ENCODE data around the gene MIS18A. TPM values are rescaled to one million over a fixed set of nuclear protein-coding genes. Genes with fewer than 3 reads are reported as not detected.

Gene MIS18A
- total and polyA plus RNA-seq, 2 experiments from 2014 or later: 46.1 to 133 TPM

DNA sequence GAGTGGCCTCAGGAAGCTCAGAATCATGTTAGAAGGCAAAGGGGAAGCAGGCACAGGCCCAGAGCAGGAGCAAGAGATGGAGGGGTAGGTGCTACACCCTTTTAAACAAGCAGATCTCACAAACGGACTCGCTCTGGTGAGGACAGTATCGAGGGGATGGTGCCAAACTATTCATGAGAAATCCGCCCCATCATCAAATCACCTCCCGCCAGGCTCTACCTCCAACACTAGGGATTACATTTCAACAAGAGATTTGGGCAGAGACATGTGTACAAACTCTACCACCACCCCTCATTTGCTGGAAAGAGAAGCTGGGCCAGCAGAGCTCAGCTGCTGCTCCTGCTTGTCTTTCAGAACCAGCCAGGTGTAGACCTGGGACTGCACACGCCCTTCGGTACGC is 32.9 kb downstream of the MIS18A start (continued):
- no peak for TF ChIP-seq JUNB (IDR thresholded peaks at IDR 0.05; ENCODE audit: unreplicated experiment)
- TF ChIP-seq, protein P1, sequence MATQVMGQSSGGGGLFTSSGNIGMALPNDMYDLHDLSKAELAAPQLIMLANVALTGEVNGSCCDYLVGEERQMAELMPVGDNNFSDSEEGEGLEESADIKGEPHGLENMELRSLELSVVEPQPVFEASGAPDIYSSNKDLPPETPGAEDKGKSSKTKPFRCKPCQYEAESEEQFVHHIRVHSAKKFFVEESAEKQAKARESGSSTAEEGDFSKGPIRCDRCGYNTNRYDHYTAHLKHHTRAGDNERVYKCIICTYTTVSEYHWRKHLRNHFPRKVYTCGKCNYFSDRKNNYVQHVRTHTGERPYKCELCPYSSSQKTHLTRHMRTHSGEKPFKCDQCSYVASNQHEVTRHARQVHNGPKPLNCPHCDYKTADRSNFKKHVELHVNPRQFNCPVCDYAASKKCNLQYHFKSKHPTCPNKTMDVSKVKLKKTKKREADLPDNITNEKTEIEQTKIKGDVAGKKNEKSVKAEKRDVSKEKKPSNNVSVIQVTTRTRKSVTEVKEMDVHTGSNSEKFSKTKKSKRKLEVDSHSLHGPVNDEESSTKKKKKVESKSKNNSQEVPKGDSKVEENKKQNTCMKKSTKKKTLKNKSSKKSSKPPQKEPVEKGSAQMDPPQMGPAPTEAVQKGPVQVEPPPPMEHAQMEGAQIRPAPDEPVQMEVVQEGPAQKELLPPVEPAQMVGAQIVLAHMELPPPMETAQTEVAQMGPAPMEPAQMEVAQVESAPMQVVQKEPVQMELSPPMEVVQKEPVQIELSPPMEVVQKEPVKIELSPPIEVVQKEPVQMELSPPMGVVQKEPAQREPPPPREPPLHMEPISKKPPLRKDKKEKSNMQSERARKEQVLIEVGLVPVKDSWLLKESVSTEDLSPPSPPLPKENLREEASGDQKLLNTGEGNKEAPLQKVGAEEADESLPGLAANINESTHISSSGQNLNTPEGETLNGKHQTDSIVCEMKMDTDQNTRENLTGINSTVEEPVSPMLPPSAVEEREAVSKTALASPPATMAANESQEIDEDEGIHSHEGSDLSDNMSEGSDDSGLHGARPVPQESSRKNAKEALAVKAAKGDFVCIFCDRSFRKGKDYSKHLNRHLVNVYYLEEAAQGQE (IDR thresholded peaks at IDR 0.05; ENCODE audit: unreplicated experiment): no peak
- TF ChIP-seq, protein P2, sequence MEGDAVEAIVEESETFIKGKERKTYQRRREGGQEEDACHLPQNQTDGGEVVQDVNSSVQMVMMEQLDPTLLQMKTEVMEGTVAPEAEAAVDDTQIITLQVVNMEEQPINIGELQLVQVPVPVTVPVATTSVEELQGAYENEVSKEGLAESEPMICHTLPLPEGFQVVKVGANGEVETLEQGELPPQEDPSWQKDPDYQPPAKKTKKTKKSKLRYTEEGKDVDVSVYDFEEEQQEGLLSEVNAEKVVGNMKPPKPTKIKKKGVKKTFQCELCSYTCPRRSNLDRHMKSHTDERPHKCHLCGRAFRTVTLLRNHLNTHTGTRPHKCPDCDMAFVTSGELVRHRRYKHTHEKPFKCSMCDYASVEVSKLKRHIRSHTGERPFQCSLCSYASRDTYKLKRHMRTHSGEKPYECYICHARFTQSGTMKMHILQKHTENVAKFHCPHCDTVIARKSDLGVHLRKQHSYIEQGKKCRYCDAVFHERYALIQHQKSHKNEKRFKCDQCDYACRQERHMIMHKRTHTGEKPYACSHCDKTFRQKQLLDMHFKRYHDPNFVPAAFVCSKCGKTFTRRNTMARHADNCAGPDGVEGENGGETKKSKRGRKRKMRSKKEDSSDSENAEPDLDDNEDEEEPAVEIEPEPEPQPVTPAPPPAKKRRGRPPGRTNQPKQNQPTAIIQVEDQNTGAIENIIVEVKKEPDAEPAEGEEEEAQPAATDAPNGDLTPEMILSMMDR (conservative IDR thresholded peaks at IDR 0.05; ENCODE audit: low read depth in 2 of 2): no peak
- no peak for TF ChIP-seq NANOG (IDR thresholded peaks at IDR 0.05; ENCODE audit: borderline replicate concordance)
- no peak for TF ChIP-seq ZNF331 (CRISPR knock-in tag; IDR thresholded peaks at IDR 0.05; ENCODE audit: low read depth)

DNA sequence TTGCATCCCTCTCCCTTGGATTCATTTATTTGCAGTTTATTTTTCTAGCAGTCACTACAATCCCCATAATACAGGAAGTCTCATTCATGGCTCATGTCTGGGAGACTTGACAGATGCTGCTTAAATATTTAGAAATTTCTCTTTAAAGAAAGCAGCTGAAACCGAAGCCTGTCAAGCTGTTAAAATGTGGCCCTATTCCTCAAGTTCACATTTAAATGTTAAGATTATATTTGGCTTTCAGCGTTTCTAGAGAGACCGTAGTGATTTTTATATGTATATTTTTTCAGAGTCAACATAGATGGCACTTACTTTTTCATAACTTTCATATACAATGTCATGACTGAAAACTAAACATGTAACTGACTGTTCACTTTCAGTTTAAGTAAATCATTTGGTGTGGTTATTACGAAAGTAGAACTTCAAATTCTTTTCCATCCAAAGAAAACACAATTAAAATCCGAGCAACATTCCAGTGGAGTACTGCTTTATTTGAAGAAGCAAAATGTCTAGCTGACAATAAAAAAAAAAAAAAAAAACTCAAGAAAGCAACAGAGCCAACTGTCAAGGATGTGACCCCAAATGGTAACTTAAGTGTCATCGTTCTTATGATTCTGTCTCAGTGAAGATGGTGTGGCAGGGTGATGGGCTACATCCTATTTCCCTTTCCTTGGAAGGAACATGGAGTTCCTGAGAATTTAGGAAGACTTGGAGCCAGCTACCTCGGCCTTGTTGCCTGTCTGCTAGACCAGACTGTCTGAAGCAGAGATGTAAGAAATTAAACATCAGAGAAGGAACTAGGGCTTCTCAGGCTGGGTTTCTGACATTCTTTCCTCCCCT is 37.8 kb downstream of the MIS18A start:
- Histone ChIP-seq H3K4me1 (ENCODE audit: insufficient read depth) (no peaks in the 10 kb centered on the region), H3K4me2 (no peak overlapping the region), H3K27me3 (ENCODE audit: insufficient read depth) (no peaks in the 10 kb centered on the region), H3K4me3 (no peak overlapping the region), H4K20me1 (replicated peaks; ENCODE audit: insufficient read depth) (no peaks in the 10 kb centered on the region), H3F3A (replicated peaks; ENCODE audit: low read depth) (no peaks in the 10 kb centered on the region), H3K9me2 (ENCODE audit: insufficient read depth) (0 out of 2 replicates have a peak, but pooled peaks cover 4% of the 10 kb centered on the region), H3K79me2 (replicated peaks; ENCODE audit: insufficient read depth) (no peaks in the 10 kb centered on the region), H3K36me3 (ENCODE audit: insufficient read depth) (no peaks in the 10 kb centered on the region), H3K27ac (ENCODE audit: low read depth) (no peak overlapping the region), H2AFZ (no peak overlapping the region)
- no peaks in the 10 kb centered on the region; the same call in 2 of the 3 replicates for H3K36me3 Mint-ChIP-seq (ENCODE audit: low read depth)
- no peak overlapping the region for H3K27ac Mint-ChIP-seq
- no peak for ATAC-seq
- no peak for DNase-seq (ENCODE audit: low spot score)
- no peak overlapping the region for H3K4me3 Mint-ChIP-seq
- no peaks in the 10 kb centered on the region for H3K27me3 Mint-ChIP-seq (ENCODE audit: insufficient read depth, low read depth, poor library complexity)
- peaks cover 4% of the 10 kb centered on the region; the same call in 2 of the 3 replicates for H3K9me3 Mint-ChIP-seq
- H3K4me1 Mint-ChIP-seq: peaks cover 6% of the 10 kb centered on the region
- TF ChIP-seq, protein P3, sequence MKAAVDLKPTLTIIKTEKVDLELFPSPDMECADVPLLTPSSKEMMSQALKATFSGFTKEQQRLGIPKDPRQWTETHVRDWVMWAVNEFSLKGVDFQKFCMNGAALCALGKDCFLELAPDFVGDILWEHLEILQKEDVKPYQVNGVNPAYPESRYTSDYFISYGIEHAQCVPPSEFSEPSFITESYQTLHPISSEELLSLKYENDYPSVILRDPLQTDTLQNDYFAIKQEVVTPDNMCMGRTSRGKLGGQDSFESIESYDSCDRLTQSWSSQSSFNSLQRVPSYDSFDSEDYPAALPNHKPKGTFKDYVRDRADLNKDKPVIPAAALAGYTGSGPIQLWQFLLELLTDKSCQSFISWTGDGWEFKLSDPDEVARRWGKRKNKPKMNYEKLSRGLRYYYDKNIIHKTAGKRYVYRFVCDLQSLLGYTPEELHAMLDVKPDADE (IDR thresholded peaks at IDR 0.05): no peak
- no peak for TF ChIP-seq EZH2 (IDR thresholded peaks at IDR 0.05; ENCODE audit: low read depth, unreplicated experiment)
- TF ChIP-seq, protein P1 (IDR thresholded peaks at IDR 0.05; ENCODE audit: unreplicated experiment): no peak
